ENCODE data around the gene FAM43B. TPM values are rescaled to one million over a fixed set of nuclear protein-coding genes. Genes with fewer than 3 reads are reported as not detected.

FAM43B gene
- polyA plus RNA-seq, 2 of the 4 experiments (the other 2 are of a cell fraction) = 0.76 to 6.9 TPM

- no peaks in the 10 kb centered on the region for H3K9me3 ChIP-seq
- no peak overlapping the region for H3K27ac ChIP-seq
- no peak overlapping the region for H3K4me3 ChIP-seq
- no peak for TF ChIP-seq HOXB13 (CRISPR knock-in tag; IDR thresholded peaks at IDR 0.05; ENCODE audit: low read depth)
- no peak for TF ChIP-seq HES2 (IDR thresholded peaks at IDR 0.05)
- TF ChIP-seq PBX3 (IDR thresholded peaks at IDR 0.05) = no peak
- no peak for TF ChIP-seq MAX (IDR thresholded peaks at IDR 0.05)
- no peak for TF ChIP-seq ATOH8 (CRISPR knock-in tag; IDR thresholded peaks at IDR 0.05; ENCODE audit: low read depth)
- no peak for TF ChIP-seq ZSCAN20 (CRISPR knock-in tag; IDR thresholded peaks at IDR 0.05)
- DNase-seq (ENCODE audit: low read depth in 1 of 2, low spot score in 1 of 2) (no peak), FAIRE-seq (no peak), ATAC-seq (no peak)
- ChIA-PET CTCF (interaction anchor here (1.1 to 1.5 kb wide), 4 partner anchors 10 to 353 kb away, joined by 4 to 14 read pairs (median 5); partner anchors contain the start of gene PINK1), POLR2A (no interaction called here)
- H3K4me1 ChIP-seq = no peaks in the 10 kb centered on the region
- no peak overlapping the region for H3K4me2 ChIP-seq
- WGBS (ENCODE audit: missing lambda C conversion rate) = 53% methylated on average over 4 of the region's 4 CpGs
Measured at GRCh38 chr1:20565234-20565633, 12.9 kb downstream of the FAM43B start.

GRCh38 chr1:20569523-20570098 lies 17.2 kb downstream of the FAM43B start:
- Histone ChIP-seq H3K4me3 (no peak overlapping the region), H3K27ac (no peak overlapping the region), H3K4me1 (no peaks in the 10 kb centered on the region), H3K9me3 (peaks cover 8% of the 10 kb centered on the region; the same call in 1 of the 3 replicates), H3K4me2 (no peak overlapping the region)
- ATAC-seq (no peak), DNase-seq (ENCODE audit: low read depth in 1 of 2, low spot score in 1 of 2) (no peak), FAIRE-seq (no peak)
- WGBS (ENCODE audit: missing lambda C conversion rate) = 79% methylated on average over 4 of the region's 4 CpGs
- TF ChIP-seq HOXA7 (CRISPR knock-in tag; IDR thresholded peaks at IDR 0.05) (no peak), MAZ (IDR thresholded peaks at IDR 0.05; ENCODE audit: borderline replicate concordance, low read depth, low read length) (no peak), ZFP36 (IDR thresholded peaks at IDR 0.05; ENCODE audit: borderline replicate concordance, partially characterized antibody) (no peak), EHF (CRISPR knock-in tag; IDR thresholded peaks at IDR 0.05) (no peak), RARB (CRISPR knock-in tag; IDR thresholded peaks at IDR 0.05) (no peak), ESRRA (IDR thresholded peaks at IDR 0.05; ENCODE audit: borderline replicate concordance, low read length) (no peak), HOXB13 (CRISPR knock-in tag; IDR thresholded peaks at IDR 0.05; ENCODE audit: low read depth) (no peak), ZNF302 (CRISPR knock-in tag; IDR thresholded peaks at IDR 0.05) (no peak), JUNB (IDR thresholded peaks at IDR 0.05) (no peak), JUN (IDR thresholded peaks at IDR 0.05) (no peak), CBX2 (IDR thresholded peaks at IDR 0.05; ENCODE audit: borderline replicate concordance, low read depth) (no peak), ELK1 (IDR thresholded peaks at IDR 0.05; ENCODE audit: low read depth, low read length) (no peak), HES2 (IDR thresholded peaks at IDR 0.05) (no peak), BCL3 (IDR thresholded peaks at IDR 0.05) (no peak), REST (IDR thresholded peaks at IDR 0.05) (no peak)
- ChIA-PET CTCF (interaction anchor here (1.2 kb wide), 1 partner anchor 63 kb away, joined by 3 read pairs; the partner anchor contains the start of gene PINK1), POLR2A (no interaction called here)
